Stimulated activated CD4-positive, alpha-beta T cell treated with anti-CD3 and anti-CD28 coated beads, TNF-alpha, amount 100 ng/mL, for 4 hours (primary cell): ENCODE results near the gene FLNC.

ENCODE experiments used
- DNase-seq, 3 experiments: peaks; one replicate each; pipeline ENCODE4 v3.0.0-alpha.2; 2020; ENCODE audit warnings: low read depth in 3 of 3

FLNC gene

DNA sequence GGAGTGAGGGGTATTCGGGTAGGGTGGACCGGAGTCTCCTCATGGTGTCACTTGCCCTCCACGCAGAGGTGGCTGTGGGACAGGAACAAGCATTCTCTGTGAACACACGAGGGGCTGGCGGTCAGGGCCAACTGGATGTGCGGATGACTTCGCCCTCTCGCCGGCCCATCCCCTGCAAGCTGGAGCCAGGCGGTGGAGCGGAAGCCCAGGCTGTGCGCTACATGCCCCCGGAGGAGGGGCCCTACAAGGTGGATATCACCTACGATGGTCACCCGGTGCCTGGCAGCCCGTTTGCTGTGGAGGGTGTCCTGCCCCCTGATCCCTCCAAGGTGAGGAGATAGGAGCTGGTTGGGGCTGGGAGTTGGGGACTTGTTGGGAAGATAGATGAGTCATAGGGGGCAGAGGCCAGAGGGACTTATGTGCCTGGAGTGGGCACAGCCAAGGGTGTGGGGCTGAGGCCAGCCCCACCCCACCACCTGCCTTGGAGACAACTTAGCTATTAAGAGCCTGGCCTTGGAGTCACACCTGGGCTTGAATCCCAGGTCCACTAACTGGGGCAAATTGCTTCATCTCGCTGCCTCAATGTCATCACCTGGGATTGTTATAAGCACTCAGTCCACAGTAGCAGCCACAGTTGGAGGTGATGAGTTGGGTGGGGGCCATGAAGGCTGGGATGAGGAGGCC, 13.9 kb downstream of the FLNC start:
- DNase-seq = no peak

DNA sequence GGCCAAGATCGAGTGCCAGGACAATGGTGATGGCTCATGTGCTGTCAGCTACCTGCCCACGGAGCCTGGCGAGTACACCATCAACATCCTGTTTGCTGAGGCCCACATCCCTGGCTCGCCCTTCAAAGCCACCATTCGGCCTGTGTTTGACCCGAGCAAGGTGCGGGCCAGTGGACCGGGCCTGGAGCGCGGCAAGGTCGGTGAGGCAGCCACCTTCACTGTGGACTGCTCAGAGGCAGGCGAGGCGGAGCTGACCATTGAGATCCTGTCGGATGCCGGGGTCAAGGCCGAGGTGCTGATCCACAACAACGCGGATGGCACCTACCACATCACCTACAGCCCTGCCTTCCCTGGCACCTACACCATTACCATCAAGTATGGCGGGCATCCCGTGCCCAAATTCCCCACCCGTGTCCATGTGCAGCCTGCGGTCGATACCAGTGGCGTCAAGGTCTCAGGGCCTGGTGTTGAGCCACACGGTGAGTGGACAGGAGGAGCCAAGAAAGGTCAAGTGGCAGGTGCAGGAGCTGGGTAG, 14.6 kb downstream of the FLNC start:
- DNase-seq = no peak

DNA sequence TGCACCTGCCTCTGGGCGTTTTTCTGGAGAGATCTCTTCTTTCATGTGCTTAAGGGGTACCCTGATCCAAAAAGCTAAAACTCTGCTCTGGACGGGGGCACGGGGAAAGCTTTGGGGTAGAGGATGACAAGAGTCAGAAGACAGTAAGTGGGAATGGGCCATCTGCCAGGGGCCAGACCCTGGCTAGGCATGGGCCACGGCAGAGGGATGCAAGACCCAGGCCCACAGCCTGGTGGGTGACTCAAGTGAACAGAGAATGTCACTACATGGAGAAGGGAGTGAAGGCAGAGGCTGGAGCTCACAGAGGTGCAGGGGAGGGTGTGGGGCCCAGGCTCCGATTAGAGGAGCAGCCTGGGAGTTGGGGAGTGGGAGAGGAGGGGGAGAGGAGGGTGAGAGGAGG, 15.3 kb downstream of the FLNC start:
- DNase-seq = no peak

DNA sequence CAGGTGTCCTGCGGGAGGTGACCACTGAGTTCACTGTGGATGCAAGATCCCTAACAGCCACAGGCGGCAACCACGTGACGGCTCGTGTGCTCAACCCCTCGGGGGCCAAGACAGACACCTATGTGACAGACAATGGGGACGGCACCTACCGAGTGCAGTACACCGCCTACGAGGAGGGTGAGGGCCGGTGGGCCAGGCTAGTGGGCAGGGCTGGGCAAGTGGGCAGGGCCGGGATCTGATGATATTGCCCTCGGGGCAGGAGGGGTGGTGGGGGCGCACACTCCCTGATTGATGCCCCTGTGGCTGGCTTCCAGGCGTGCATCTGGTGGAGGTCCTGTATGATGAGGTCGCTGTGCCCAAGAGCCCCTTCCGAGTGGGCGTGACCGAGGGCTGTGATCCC, 15.8 kb downstream of the FLNC start:
- no peak for DNase-seq

DNA sequence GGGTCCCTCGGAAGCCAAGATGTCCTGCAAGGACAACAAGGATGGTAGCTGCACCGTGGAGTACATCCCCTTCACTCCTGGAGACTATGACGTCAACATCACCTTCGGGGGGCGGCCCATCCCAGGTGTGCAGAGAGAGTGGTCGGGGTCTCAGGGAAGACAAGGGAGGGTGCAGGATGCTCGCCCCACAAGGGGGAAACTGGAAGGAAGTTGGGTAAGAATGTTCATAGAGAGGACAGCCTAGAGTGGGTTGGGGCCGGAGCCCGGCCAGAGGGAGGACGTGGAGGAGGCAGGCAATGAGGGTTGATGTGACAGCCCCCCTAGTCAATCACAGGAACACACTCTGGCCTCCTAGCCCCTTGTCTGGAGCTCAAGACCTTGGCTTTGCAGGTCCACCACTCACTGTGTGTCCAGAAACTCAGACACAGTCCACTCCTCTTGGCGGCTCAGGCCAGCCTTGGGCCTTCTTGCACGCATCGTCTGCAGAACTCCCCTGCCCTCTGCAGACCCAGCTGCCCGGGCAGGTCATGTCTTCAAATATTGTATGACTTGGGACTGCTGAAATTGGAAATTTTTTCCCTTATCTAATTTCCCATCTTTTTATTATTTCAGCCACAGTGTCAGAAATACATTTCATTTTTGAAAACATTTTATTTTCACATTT, 16.7 kb downstream of the FLNC start:
- DNase-seq = no peak

DNA sequence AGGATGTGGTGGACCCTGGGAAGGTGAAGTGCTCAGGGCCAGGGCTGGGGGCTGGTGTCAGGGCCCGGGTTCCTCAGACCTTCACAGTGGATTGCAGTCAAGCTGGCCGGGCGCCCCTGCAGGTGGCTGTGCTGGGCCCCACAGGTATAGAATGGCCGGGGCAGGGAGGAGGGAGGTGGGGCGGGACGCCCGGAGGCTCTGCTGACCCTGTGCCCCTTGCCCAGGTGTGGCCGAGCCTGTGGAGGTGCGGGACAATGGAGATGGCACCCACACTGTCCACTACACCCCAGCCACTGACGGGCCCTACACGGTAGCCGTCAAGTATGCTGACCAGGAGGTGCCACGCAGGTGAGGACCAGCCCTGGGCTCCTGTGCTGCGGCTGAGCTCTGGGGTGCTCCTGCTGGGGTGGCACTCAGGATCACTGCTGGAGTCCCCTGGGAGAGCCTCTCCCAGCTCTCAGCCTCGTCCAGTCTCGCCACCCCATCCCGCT, 17.6 kb downstream of the FLNC start:
- DNase-seq = no peak

DNA sequence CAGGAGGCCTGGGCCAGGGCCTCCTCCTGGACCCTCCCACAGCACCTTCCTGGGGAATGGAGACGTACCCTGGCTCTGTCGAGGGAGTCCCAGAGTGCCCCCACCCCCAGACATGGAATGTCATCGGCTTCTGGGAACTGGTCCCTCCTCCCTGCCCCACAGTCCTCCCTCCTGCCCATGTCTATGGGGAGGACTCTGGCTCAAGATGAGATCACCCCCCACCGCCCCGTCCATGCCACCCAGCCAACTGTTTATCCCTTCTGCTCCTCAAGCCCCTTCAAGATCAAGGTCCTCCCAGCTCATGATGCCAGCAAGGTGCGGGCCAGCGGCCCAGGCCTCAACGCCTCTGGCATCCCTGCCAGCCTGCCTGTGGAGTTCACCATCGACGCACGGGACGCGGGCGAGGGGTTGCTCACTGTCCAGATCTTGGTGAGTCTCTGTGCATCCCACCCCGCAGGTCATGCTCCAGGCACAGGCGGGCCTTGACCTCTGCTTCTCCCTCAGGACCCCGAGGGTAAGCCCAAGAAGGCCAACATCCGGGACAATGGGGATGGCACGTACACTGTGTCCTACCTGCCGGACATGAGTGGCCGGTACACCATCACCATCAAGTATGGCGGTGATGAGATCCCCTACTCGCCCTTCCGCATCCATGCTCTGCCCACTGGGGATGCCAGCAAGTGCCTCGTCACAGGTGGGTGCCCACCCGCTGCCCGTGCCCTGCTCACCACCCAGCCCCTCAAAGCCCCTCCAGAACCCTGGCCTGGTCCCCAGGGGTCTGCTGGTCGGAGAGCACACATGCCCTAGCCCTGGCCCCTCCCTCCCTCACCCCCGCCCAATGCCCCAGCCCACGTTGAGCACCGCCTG, 18.3 kb downstream of the FLNC start:
- DNase-seq = no peak

DNA sequence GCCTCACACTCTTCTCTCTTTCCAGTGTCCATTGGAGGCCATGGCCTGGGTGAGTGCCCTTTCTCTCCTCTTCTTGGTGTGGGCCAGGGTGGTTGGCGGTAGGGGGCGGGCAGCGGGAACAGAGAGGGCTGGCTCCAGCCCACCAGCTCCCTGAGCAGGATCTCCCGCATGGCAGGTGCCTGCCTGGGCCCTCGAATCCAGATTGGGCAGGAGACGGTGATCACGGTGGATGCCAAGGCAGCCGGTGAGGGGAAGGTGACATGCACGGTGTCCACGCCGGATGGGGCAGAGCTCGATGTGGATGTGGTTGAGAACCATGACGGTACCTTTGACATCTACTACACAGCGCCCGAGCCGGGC, 18.9 kb downstream of the FLNC start:
- no peak for DNase-seq

DNA sequence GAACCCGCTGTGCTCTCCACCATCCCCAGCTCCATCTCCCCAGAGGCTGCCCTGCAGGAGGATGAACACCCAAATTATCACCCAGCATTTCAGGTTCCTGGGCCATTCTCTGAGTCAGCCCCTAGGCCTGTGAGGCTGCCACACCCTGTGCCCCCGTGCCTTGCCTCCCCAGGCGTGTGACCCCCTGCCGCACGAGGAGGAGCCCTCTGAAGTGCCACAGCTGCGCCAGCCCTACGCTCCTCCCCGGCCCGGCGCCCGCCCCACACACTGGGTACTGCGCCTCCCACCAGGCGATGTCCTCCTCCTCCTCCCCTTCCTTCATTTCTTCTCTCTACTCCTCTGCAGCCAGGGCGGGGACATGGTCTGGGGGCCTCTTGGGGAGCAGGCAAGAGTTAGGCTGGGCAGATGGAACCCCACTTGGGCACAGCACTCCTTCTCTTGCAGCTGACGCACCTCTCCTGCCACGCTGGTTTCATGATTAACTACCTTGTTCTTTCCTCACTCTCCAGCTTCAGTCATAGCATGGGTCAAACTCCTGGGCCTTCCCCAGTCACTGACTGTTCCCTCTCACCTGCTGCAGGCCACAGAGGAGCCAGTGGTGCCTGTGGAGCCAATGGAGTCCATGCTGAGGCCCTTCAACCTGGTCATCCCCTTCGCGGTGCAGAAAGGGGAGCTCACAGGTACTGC, 19.7 kb downstream of the FLNC start:
- DNase-seq = no peak

DNA sequence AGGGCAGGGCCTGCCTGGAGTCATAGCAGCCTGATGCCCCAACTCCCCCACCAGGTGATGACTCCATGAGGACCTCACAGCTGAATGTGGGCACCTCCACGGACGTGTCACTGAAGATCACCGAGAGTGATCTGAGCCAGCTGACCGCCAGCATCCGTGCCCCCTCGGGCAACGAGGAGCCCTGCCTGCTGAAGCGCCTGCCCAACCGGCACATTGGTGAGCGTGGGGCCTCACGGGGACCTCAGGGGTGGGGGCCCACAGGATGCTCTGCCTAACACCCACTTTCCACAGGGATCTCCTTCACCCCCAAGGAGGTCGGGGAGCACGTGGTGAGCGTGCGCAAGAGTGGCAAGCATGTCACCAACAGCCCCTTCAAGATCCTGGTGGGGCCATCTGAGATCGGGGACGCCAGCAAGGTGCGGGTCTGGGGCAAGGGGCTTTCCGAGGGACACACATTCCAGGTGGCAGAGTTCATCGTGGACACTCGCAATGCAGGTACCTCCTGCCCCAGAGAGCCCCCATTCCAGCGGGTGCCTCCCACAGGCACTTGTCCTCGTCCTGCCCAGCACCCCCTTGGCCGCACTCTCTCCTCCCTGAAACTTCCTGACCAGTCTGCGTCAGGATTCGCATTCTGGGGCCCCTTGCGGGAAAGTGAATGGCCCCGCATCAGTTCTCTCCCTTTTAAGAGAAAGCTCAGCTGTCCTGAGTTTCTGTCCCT, 22.5 kb downstream of the FLNC start:
- DNase-seq = no peak

DNA sequence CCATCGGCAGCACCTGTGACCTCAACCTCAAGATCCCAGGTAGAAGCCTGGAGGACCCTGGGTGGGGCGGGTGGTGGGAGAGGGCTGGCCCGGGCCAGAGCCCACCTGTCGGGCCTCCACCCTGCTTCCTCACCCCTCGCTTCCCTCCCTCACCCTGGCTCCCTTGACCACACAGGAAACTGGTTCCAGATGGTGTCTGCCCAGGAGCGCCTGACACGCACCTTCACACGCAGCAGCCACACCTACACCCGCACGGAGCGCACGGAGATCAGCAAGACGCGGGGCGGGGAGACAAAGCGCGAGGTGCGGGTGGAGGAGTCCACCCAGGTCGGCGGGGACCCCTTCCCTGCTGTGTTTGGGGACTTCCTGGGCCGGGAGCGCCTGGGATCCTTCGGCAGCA, 23.6 kb downstream of the FLNC start:
- DNase-seq = no peak

DNA sequence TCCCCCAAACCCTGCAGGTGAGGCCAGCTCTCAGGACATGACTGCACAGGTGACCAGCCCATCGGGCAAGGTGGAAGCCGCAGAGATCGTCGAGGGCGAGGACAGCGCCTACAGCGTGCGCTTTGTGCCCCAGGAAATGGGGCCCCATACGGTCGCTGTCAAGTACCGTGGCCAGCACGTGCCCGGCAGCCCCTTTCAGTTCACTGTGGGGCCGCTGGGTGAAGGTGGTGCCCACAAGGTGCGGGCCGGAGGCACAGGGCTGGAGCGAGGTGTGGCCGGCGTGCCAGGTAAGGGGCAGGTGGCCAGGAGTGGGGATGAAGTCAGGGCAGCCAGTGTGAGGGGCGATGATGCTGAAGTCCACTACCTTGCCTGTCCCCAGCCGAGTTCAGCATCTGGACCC, 24.2 kb downstream of the FLNC start:
- no peak for DNase-seq

DNA sequence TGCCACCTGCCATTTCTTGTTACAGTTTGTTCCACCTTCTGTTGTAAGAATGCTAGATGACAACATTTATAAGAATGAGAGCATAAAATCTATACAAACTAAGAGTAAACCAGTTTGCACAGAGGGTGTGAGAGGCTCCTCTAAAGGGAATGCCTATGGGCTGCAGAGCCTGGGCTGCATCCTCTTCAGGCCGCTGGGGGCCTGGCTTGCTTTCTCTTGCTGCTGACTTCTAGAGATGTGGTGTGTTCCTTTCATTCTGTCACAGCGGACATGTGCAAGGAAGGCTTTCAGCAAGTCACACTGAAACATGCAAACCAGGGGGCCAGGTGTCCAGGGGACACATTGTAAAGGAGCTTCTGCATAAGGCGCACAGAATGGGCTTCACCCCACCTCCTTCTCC, 25.4 kb downstream of the FLNC start:
- no peak for DNase-seq

DNA sequence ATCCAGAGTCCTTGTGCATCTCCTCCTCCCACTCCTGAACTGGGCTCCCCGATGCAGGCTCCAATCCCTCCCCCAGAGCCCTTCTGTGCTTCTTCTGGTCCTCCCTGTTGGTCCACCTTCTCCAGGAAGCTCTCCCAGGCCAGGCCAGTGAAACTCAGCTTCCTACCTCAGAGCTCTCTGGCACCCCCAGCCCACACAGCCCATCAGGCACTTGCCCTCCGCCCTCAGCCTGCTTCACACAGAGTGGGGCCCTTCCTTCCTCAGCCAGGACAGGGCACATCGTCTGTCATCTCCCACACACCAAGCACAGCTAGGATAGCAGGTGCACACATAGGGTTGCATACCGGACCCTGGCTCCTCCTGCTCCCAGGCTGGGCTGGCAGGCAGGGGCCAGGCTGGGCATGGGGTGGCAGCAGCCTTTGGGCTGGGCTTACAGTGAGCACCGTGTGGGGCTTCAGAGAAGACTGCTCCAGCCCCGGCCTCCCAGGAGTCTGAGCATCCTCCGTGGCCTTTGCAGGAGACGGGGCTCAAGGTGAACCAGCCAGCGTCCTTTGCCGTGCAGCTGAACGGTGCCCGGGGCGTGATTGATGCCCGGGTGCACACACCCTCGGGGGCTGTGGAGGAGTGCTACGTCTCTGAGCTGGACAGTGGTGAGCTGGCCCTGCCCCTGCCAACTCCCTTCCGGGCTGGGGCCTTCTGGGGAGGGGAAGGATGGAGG, 26.0 kb downstream of the FLNC start:
- DNase-seq = no peak

DNA sequence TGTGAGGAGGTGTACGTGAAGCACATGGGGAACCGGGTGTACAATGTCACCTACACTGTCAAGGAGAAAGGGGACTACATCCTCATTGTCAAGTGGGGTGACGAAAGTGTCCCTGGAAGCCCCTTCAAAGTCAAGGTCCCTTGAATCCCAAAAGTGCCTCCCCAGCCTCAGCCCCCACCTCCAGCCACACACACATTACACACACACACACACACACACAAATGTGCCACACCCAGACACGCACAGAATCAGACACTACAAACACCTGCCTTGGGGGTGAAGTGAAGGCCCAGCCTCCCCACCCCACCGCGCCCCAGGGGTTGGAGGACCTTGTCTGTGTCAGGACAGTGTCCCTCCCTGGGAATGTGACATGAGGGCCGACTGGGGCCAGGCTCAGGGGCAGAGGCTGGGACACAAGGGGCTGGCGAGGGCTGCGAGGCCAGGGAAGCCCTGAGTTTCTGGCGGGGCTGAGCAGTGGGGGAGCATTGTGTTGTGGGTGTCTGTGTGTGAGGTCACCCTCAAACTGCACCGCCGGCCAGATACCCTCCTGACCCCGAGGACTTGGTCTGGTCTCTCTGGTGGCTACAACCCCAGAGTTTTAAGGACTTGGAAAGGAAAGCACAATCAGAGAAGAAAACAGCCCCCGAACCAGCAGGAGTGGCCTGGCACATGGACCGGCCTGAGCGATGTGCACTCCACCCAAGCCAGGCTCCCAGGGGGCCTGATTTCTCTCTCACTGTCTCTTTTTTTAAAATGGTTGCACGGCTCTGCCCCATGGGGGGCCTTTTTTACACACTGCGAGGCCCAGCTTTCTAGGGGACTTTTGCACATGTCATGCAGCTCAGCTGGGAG, 28.4 kb downstream of the FLNC start:
- no peak for DNase-seq

DNA sequence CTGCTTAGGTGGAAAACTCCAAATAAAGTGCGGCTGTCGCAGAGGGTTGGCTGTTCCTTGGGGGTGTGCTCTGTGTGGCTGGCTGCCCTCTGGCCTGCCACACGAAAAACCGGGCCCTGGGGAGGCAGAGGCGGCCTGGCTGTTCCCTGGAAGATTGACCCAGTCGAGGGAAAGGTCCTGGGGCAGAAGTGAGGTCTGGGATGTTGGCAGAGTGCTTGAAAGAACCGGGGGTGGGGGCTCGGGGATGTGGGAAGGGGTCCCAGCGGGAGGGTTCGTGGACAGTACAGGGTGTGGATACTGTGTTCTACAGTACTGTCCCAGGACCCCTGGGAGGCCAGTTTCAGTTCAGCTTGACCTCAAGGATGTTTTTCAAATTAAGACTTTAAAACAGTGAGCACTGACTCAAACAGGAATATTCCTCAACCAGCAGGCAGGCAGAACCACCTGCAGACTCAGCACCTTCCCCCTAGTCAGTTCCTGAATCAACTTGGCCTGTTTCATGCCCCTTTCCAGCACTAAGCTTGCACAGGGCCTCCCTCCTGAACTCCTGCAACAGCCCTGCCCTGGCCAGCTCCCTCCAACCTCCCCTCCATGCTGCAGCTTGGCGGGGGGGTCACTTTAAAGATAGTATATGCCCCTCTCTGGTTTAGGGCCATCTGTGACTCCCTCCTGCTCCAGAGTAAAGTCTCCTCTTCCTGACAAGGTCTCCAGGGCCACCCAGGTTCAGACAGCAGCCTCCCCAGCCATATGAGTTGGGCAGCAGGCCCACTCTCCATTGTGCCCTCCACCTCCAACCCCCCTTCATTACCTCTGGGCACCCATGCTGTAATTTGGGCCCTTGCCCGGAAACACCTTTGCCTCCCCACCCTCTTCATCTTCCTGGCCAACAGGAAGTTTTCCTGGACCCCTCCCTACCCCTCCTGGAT, 29.3 kb downstream of the FLNC start:
- no peak for DNase-seq

DNA sequence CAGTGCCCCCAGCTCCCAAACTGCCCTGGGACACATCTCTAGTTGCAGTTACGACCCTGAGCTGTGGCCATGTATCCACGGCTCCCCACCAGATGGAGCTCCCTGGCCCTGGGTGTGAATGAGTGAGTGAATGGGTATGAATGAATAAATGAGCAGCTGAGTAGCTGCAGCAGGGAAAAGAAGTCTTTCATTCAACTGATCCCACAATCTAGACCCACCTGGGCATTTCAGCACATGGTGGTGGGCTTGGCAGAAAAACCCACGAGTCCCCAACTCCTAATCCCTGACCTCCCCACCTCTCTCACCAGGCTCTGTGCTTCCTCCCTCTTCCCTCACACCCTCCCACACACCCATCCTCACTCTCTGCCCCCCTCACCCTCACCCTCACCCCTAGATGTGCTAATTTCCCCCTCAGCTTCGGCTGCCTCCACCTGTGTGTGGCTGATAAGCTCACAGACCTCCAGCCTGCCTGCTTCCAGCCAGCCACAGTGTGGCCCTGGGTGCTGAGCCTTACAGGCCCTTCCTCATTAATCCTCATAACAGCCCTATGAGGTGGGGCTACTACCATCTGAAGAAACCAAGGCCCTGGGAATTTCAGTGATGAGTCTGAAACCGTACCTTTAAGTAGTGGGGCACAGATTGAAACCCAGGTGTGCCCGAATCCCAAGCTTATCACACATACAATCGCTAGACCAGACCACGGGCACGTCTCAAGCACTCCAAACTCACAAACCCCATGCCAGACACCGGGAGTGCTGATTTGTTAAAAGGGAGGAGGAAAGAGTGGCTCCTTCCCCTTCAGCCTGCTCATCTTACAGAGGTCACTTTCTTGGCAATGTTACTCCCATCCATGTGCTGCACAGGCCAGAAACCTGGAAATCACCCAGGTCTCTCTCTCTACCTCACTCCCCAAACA, 30.2 kb downstream of the FLNC start:
- DNase-seq = no peak
